Measurements from ENCODE around the gene TXNRD2. TPM values are rescaled to one million over a fixed set of nuclear protein-coding genes. Genes with fewer than 3 reads are reported as not detected.

TXNRD2 gene
- total RNA-seq = 36.2 and 39.0 TPM in 2 replicates
- total RNA-seq (2013) = 16.6 TPM
- polyA plus RNA-seq = 22.7 and 24.8 TPM in 2 replicates
- polyA minus RNA-seq = 18.1 and 19.8 TPM in 2 replicates

DNA sequence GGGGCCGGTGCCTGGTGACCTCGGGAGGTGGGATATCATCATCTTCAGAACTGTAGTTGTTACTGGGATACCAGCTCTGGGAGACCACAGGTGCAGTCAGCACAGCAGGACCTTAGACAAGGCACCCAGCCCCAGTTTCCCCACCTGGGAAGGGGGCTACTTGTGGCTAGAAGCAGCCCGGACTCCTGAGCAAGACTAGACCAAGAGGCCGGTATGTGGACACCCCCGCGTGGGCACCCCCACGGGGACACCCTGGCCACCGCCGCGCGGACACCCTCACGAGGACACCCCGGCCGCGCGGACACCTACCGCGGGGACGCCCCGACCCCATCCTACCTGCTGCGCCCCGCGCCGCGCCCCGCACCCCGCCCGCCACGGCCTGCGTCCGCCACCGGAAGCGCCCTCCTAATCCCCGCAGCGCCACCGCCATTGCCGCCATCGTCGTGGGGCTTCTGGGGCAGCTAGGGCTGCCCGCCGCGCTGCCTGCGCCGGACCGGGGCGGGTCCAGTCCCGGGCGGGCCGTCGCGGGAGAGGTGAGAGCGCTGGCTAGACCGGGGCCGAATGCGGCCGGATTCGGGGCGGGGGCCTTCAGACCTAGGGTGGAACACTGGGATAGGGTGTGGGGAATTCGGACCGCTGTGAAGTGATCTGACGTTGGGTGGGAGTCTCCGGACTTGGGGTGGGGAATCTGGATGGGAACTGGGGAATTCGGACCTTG, at the start of gene TXNRD2, which contains the start of gene COMT:
Gene TXNRD2 (minus strand): TSS at position 454 of the 718 bp plus-strand sequence. CDS start 15 bp downstream, at position 439.
Gene COMT (plus strand): TSS at position 408 of the 718 bp plus-strand sequence. CDS start 20,755 bp downstream, outside the sequence.
- H3K27me3 Mint-ChIP-seq = no peaks in the 10 kb centered on the region
- intact Hi-C loops (cut with micrococcal nuclease) = loop anchor here (5.0 kb wide), 1 partner anchor 49 kb away; no protein-coding TSS in a partner anchor
- DNase-seq (peak; percentile 72), ATAC-seq (ENCODE audit: low read depth) (peak; percentile 92)
- CTCF ChIA-PET = interaction anchor here (0.7 to 1.3 kb wide), 3 partner anchors 11 to 211 kb away, joined by 3 to 4 read pairs (median 3); no protein-coding TSS in a partner anchor
- H3K4me3 Mint-ChIP-seq = peak within 1 kb of the TSS; percentile 94
- Histone ChIP-seq H3K79me2 (ENCODE audit: control insufficient read depth, insufficient read depth, low read length) (peaks cover 50% of the 10 kb centered on the region), H3K4me1 (ENCODE audit: control insufficient read depth in 2 of 2, insufficient read depth in 2 of 2, low read length in 2 of 2) (peaks cover 24 to 34% of the 10 kb centered on the region in 2 donors), H2AFZ (ENCODE audit: insufficient read depth, low read depth, low read length, poor library complexity, severe bottlenecking) (peak within 1 kb of the TSS; percentile 91), H3K27me3 (replicated peaks in 1 of 4; ENCODE audit: control extremely low read depth in 1 of 4, control insufficient read depth in 3 of 4, insufficient read depth in 4 of 4, low read length in 3 of 4) (no peaks in the 10 kb centered on the region), H3K4me3 (ENCODE audit: control extremely low read depth in 1 of 5, extremely low read depth in 1 of 5, insufficient read depth in 1 of 5, low read depth in 2 of 5, low read length in 4 of 5) (peak within 1 kb of the TSS; percentile 76 to 99 (median 83)), H3K4me2 (replicated peaks; ENCODE audit: low read depth, low read length, poor library complexity, severe bottlenecking) (peak within 1 kb of the TSS; percentile 94), H3K9ac (ENCODE audit: low read length) (peak within 1 kb of the TSS; percentile 99), H3K9me3 (ENCODE audit: control extremely low read depth in 1 of 3, control insufficient read depth in 2 of 3, insufficient read depth in 1 of 3, low read length in 2 of 3) (peaks cover 0 to under 1% (median 0%) of the 10 kb centered on the region in 3 donors), H4K20me1 (ENCODE audit: control insufficient read depth, insufficient read depth, low read length, poor library complexity, severe bottlenecking) (no peaks in the 10 kb centered on the region), H3K36me3 (replicated peaks in 1 of 2; ENCODE audit: control extremely low read depth in 1 of 2, control insufficient read depth in 1 of 2, extremely low read depth in 1 of 2, insufficient read depth in 2 of 2, low read length in 1 of 2) (no peaks in the 10 kb centered on the region), H3K27ac (ENCODE audit: low read length in 2 of 2) (peak within 1 kb of the TSS; percentile 62 to 85)
- POLR2A ChIA-PET = no interaction called here
- no peaks in the 10 kb centered on the region for H3K9me3 Mint-ChIP-seq (ENCODE audit: insufficient read depth)
- H3K4me1 Mint-ChIP-seq = peaks cover 40% of the 10 kb centered on the region
- no peak for TF ChIP-seq EZH2 (IDR thresholded peaks at IDR 0.05; ENCODE audit: borderline replicate concordance, insufficient read depth, low read depth, low read length, poor library complexity, severe bottlenecking)
- TF ChIP-seq, protein P1, sequence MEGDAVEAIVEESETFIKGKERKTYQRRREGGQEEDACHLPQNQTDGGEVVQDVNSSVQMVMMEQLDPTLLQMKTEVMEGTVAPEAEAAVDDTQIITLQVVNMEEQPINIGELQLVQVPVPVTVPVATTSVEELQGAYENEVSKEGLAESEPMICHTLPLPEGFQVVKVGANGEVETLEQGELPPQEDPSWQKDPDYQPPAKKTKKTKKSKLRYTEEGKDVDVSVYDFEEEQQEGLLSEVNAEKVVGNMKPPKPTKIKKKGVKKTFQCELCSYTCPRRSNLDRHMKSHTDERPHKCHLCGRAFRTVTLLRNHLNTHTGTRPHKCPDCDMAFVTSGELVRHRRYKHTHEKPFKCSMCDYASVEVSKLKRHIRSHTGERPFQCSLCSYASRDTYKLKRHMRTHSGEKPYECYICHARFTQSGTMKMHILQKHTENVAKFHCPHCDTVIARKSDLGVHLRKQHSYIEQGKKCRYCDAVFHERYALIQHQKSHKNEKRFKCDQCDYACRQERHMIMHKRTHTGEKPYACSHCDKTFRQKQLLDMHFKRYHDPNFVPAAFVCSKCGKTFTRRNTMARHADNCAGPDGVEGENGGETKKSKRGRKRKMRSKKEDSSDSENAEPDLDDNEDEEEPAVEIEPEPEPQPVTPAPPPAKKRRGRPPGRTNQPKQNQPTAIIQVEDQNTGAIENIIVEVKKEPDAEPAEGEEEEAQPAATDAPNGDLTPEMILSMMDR (IDR thresholded peaks at IDR 0.05) = no peak
- WGBS (ENCODE audit: insufficient coverage) = 2% methylated on average over 62 of the region's 63 CpGs
- peak within 1 kb of the TSS; percentile 91 for H3K27ac Mint-ChIP-seq

DNA sequence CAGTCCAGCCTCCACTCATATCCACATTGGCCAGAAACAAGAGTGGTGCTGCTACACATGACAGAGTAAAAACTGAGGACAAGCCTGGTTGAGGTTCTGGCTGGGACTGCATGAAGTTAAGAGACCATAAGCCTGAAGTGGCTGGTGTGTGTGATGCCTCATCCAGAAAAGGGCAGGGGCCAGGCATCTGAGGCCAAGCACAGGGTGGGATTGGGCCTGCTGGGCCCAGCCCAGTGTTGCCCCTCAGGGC, 49.7 kb upstream of the TXNRD2 start:
- POLR2A ChIA-PET = no interaction called here
- H3K27me3 ChIP-seq (replicated peaks in 1 of 4; ENCODE audit: control extremely low read depth in 1 of 4, control insufficient read depth in 3 of 4, insufficient read depth in 4 of 4, low read length in 3 of 4) = peaks cover 0 to 1% (median 0%) of the 10 kb centered on the region in 4 experiments
- H3K36me3 ChIP-seq (replicated peaks in 1 of 2; ENCODE audit: control extremely low read depth in 1 of 2, control insufficient read depth in 1 of 2, extremely low read depth in 1 of 2, insufficient read depth in 2 of 2, low read length in 1 of 2) = no peaks in the 10 kb centered on the region
- CTCF ChIA-PET = interaction anchor here (2.1 kb wide), 1 partner anchor 22 kb away, joined by 7 read pairs; no protein-coding TSS in a partner anchor
- H3K27ac ChIP-seq (ENCODE audit: low read length in 2 of 2) = no peak overlapping the region
- Mint-ChIP-seq H3K4me1 (peaks cover 2% of the 10 kb centered on the region), H3K27me3 (no peaks in the 10 kb centered on the region), H3K9me3 (ENCODE audit: insufficient read depth) (no peaks in the 10 kb centered on the region), H3K4me3 (no peak overlapping the region), H3K27ac (no peak overlapping the region)
- H3K4me3 ChIP-seq (ENCODE audit: control extremely low read depth in 1 of 5, extremely low read depth in 1 of 5, insufficient read depth in 1 of 5, low read depth in 2 of 5, low read length in 4 of 5) = no peak overlapping the region
- peaks cover 0 to 4% (median 0%) of the 10 kb centered on the region in 3 donors for H3K9me3 ChIP-seq (ENCODE audit: control extremely low read depth in 1 of 3, control insufficient read depth in 2 of 3, insufficient read depth in 1 of 3, low read length in 2 of 3)
- no peaks in the 10 kb centered on the region for H3K79me2 ChIP-seq (ENCODE audit: control insufficient read depth, insufficient read depth, low read length)
- ATAC-seq (ENCODE audit: low read depth) (no peak), DNase-seq (no peak)
- H2AFZ ChIP-seq (ENCODE audit: insufficient read depth, low read depth, low read length, poor library complexity, severe bottlenecking) = no peak overlapping the region
- intact Hi-C loops (cut with micrococcal nuclease) = no loop called here
- no peak overlapping the region for H3K9ac ChIP-seq (ENCODE audit: low read length)
- no peaks in the 10 kb centered on the region for H4K20me1 ChIP-seq (ENCODE audit: control insufficient read depth, insufficient read depth, low read length, poor library complexity, severe bottlenecking)
- H3K4me2 ChIP-seq (replicated peaks; ENCODE audit: low read depth, low read length, poor library complexity, severe bottlenecking) = no peak overlapping the region
- TF ChIP-seq, protein P1 (IDR thresholded peaks at IDR 0.05) = no peak
- no peak for TF ChIP-seq EZH2 (IDR thresholded peaks at IDR 0.05; ENCODE audit: borderline replicate concordance, insufficient read depth, low read depth, low read length, poor library complexity, severe bottlenecking)
- H3K4me1 ChIP-seq (ENCODE audit: control insufficient read depth in 2 of 2, insufficient read depth in 2 of 2, low read length in 2 of 2) = peaks cover 4 to 7% of the 10 kb centered on the region in 2 donors
